ENCODE measurements around the gene UNC45B.

DNA sequence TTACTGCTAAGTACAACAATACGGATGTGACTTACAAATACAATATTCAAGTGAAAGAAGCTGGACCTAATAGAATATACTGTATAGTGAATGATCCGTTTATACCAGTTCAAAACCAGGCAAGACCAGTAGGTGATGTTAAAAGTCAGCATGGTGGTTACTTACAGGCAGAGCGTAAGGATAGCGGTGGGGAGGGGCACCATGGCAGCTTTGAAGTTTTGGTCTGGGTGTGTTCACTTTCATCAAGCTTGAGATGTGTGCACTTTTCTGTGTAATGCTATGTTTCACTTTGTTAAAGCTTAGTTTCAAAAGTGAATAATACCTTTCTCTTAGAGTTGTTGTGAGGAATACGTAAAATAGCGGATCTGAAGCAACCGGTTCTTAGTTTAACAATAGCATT, 63.1 kb downstream of the UNC45B start:
- TF ChIP-seq, protein P1, sequence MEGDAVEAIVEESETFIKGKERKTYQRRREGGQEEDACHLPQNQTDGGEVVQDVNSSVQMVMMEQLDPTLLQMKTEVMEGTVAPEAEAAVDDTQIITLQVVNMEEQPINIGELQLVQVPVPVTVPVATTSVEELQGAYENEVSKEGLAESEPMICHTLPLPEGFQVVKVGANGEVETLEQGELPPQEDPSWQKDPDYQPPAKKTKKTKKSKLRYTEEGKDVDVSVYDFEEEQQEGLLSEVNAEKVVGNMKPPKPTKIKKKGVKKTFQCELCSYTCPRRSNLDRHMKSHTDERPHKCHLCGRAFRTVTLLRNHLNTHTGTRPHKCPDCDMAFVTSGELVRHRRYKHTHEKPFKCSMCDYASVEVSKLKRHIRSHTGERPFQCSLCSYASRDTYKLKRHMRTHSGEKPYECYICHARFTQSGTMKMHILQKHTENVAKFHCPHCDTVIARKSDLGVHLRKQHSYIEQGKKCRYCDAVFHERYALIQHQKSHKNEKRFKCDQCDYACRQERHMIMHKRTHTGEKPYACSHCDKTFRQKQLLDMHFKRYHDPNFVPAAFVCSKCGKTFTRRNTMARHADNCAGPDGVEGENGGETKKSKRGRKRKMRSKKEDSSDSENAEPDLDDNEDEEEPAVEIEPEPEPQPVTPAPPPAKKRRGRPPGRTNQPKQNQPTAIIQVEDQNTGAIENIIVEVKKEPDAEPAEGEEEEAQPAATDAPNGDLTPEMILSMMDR (optimal IDR thresholded peaks at IDR 0.05 in 1 of 3, IDR thresholded peaks at IDR 0.05 in 1 of 3, conservative IDR thresholded peaks at IDR 0.05 in 1 of 3; ENCODE audit: extremely low read depth in 1 of 3, insufficient read depth in 2 of 3, low read length in 3 of 3), result no peak
- TF ChIP-seq EZH2 (IDR thresholded peaks at IDR 0.05; ENCODE audit: low read length), result no peak
